ENCODE results near the gene KRT14.

DNA sequence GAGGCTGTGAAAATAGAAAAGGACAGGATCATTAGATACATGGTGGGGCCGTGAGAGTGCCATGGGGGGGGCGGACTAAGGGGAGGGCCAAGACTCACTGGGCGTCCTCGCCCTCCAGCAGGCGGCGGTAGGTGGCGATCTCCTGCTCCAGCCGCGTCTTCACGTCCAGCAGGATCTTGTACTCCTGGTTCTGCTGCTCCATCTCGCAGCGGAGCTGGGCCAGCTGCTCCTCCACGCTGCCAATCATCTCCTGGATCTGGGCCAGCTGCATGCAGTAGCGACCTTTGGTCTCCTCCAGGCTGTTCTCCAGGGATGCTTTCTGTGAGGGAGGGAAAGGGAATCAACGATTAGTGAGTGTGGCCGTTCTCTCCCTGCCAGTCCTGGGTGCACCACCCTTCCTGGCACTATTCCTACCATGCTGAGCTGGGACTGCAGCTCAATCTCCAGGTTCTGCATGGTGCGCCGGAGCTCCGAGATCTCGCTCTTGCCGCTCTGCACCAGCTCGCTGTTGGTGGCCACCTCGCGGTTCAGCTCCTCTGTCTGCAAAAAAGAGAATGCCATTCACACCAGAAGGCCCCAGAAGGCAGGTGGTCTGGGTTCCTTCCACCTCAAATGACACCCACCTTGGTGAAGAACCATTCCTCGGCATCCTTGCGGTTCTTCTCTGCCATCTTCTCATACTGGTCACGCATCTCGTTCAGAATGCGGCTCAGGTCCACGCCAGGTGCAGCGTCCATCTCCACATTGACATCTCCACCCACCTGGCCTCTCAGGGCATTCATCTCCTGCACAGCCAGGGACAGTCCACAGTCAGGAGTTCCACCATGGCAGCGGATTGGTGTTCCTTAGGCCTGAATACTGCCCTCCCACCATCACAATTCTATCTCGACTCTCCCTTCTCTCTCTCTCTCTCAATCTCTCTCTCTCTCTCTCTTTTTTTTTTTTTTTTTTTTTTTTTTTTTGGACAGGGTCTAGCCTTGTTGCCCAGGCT is 3.3 kb downstream of the KRT14 start:
- TF ChIP-seq, protein P1, sequence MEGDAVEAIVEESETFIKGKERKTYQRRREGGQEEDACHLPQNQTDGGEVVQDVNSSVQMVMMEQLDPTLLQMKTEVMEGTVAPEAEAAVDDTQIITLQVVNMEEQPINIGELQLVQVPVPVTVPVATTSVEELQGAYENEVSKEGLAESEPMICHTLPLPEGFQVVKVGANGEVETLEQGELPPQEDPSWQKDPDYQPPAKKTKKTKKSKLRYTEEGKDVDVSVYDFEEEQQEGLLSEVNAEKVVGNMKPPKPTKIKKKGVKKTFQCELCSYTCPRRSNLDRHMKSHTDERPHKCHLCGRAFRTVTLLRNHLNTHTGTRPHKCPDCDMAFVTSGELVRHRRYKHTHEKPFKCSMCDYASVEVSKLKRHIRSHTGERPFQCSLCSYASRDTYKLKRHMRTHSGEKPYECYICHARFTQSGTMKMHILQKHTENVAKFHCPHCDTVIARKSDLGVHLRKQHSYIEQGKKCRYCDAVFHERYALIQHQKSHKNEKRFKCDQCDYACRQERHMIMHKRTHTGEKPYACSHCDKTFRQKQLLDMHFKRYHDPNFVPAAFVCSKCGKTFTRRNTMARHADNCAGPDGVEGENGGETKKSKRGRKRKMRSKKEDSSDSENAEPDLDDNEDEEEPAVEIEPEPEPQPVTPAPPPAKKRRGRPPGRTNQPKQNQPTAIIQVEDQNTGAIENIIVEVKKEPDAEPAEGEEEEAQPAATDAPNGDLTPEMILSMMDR (IDR thresholded peaks at IDR 0.05) = no peak
- TF ChIP-seq POLR2A (IDR thresholded peaks at IDR 0.05) = no peak
